ENCODE data around the gene CATSPERZ. TPM values are rescaled to one million over a fixed set of nuclear protein-coding genes. Genes with fewer than 3 reads are reported as not detected.

Gene CATSPERZ
- total RNA-seq, 1 donor from 2014 or later, result not detected

DNA sequence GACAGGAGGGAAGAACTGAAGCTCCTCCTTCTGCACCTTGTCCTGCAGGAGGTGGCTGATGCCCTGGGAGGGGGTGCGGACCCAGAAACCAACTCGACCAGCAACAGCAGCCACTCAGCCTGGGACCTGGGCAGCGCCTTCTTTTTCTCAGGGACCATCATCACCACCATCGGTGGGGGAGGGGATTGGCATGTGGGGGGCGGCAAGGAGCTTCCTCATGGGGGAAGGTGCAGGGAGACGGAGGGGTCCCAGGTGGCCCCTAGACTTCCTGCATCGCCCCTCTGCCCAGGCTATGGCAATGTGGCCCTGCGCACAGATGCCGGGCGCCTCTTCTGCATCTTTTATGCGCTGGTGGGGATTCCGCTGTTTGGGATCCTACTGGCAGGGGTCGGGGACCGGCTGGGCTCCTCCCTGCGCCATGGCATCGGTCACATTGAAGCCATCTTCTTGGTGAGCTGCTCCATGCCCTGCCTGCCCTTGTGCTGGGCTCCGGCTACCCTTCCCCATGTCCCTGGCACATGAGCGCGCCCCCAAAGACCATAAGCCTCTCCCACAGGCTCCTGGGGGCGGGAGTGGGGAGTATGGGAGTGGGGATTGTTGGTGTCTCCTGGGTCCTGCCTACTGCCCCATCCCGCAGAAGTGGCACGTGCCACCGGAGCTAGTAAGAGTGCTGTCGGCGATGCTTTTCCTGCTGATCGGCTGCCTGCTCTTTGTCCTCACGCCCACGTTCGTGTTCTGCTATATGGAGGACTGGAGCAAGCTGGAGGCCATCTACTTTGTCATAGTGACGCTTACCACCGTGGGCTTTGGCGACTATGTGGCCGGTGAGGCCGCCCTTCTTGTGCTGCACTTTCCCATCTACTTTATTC lies 3.1 kb upstream of the CATSPERZ start:
- peak; percentile 59 for DNase-seq
- Mint-ChIP-seq H3K27me3 (peaks cover 81% of the 10 kb centered on the region), H3K9me3 (no peaks in the 10 kb centered on the region), H3K27ac (no peak overlapping the region), H3K4me3 (no peak overlapping the region), H3K4me1 (peaks cover 17% of the 10 kb centered on the region), H3K36me3 (ENCODE audit: low read depth) (peaks cover 2% of the 10 kb centered on the region)
- intact Hi-C loops (cut with micrococcal nuclease), result no loop called here

GRCh38 chr11:64297699-64298358 lies 2.3 kb upstream of the CATSPERZ start:
- Mint-ChIP-seq H3K9me3 (no peaks in the 10 kb centered on the region), H3K4me1 (peaks cover 14% of the 10 kb centered on the region), H3K27ac (no peak overlapping the region), H3K27me3 (peaks cover 78% of the 10 kb centered on the region), H3K4me3 (no peak overlapping the region), H3K36me3 (ENCODE audit: low read depth) (peaks cover 2% of the 10 kb centered on the region)
- intact Hi-C loops (cut with micrococcal nuclease), result no loop called here
- DNase-seq, result peak; percentile 59

DNA sequence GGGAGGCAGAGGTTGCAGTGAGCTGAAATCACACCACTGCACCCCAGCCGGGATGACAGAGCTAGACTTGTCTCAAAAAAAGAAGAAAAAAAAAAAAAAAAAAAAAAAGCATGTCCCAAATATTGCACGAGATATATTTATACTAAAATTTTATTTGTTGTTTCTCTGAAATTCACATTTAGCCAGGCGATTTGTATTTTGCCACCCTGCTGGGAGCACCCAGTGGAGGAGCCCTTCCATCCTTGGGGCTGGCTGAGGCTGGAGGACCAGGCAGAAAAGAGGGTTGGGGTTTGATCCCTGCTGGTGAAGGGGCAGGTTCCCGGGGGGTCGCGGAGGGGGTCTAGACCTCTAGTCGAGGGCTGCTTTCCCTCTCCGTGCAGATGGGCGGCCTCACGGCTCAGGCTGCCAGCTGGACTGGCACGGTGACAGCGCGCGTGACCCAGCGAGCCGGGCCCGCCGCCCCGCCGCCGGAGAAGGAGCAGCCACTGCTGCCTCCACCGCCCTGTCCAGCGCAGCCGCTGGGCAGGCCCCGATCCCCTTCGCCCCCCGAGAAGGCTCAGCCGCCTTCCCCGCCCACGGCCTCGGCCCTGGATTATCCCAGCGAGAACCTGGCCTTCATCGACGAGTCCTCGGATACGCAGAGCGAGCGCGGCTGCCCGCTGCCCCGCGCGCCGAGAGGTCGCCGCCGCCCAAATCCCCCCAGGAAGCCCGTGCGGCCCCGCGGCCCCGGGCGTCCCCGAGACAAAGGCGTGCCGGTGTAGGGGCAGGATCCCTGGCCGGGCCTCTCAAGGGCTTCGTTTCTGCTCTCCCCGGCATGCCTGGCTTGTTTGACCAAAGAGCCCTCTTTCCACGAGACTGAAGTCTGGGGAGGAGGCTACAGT lies 952 bp upstream of the CATSPERZ start:
- peaks cover 21% of the 10 kb centered on the region for H3K4me1 Mint-ChIP-seq
- peaks cover 2% of the 10 kb centered on the region for H3K36me3 Mint-ChIP-seq (ENCODE audit: low read depth)
- H3K4me3 Mint-ChIP-seq, result peak overlapping the region; percentile 76
- H3K27ac Mint-ChIP-seq, result no peak overlapping the region
- DNase-seq, result peak; percentile 70
- no peaks in the 10 kb centered on the region for H3K9me3 Mint-ChIP-seq
- H3K27me3 Mint-ChIP-seq, result peaks cover 64% of the 10 kb centered on the region
- intact Hi-C loops (cut with micrococcal nuclease), result no loop called here

- intact Hi-C loops (cut with micrococcal nuclease), result loop anchor here (1.0 to 10.0 kb wide), 5 partner anchors 18 to 329 kb away; partner anchors contain the start of genes CCDC88B, COX8A, GPR137 and NUDT22
- H3K27me3 Mint-ChIP-seq, result peaks cover 24% of the 10 kb centered on the region
These were observed 3.2 kb downstream of the CATSPERZ start for GRCh38 chr11:64303109-64304031.

GRCh38 chr11:64304032-64304315 lies 3.8 kb downstream of the CATSPERZ start:
- H3K4me3 Mint-ChIP-seq, result peak overlapping the region; percentile 89
- H3K9me3 Mint-ChIP-seq, result no peaks in the 10 kb centered on the region
- peaks cover 26% of the 10 kb centered on the region for H3K4me1 Mint-ChIP-seq
- peak overlapping the region; percentile 99 for H3K27ac Mint-ChIP-seq
- H3K27me3 Mint-ChIP-seq, result peaks cover 19% of the 10 kb centered on the region
- intact Hi-C loops (cut with micrococcal nuclease), result loop anchor here (1.0 to 10.0 kb wide), 5 partner anchors 19 to 329 kb away; partner anchors contain the start of genes CCDC88B, COX8A, GPR137 and NUDT22
- peaks cover 15% of the 10 kb centered on the region for H3K36me3 Mint-ChIP-seq (ENCODE audit: low read depth)
- DNase-seq, result no peak

More at GRCh38 chr11:64303109-64304031, 3.2 kb downstream of the CATSPERZ start:
- Mint-ChIP-seq H3K27ac (peak overlapping the region; percentile 37), H3K4me3 (peak overlapping the region; percentile 89), H3K4me1 (peaks cover 26% of the 10 kb centered on the region), H3K9me3 (no peaks in the 10 kb centered on the region), H3K36me3 (ENCODE audit: low read depth) (peaks cover 15% of the 10 kb centered on the region)
- no peak for DNase-seq

- Mint-ChIP-seq H3K9me3 (no peaks in the 10 kb centered on the region), H3K36me3 (ENCODE audit: low read depth) (peaks cover 15% of the 10 kb centered on the region), H3K4me1 (peaks cover 26% of the 10 kb centered on the region), H3K27ac (peak overlapping the region; percentile 99), H3K27me3 (peaks cover 17% of the 10 kb centered on the region), H3K4me3 (peak overlapping the region; percentile 89)
- DNase-seq, result peak; percentile 98
- intact Hi-C loops (cut with micrococcal nuclease), result loop anchor here (1.0 to 10.0 kb wide), 11 partner anchors 13 to 473 kb away; partner anchors contain the start of genes CCDC88B, COX8A, FERMT3 and GPR137
These were observed 4.3 kb downstream of the CATSPERZ start for GRCh38 chr11:64304316-64305072.

GRCh38 chr11:64305075-64305690 lies 5.0 kb downstream of the CATSPERZ start, which contains the start of gene ESRRA:
ESRRA (plus strand) TSS chr11:64305524; CDS start chr11:64307180, 1,656 bp downstream.
- peak within 1 kb of the TSS; percentile 94 for H3K4me3 Mint-ChIP-seq
- intact Hi-C loops (cut with micrococcal nuclease), result loop anchor here (1.0 to 10.0 kb wide), 9 partner anchors 12 to 472 kb away; partner anchors contain the start of genes CCDC88B, COX8A, FERMT3 and NUDT22
- no peaks in the 10 kb centered on the region for H3K9me3 Mint-ChIP-seq
- H3K36me3 Mint-ChIP-seq (ENCODE audit: low read depth), result peaks cover 17% of the 10 kb centered on the region
- peak within 1 kb of the TSS; percentile 99 for H3K27ac Mint-ChIP-seq
- peaks cover 12% of the 10 kb centered on the region for H3K27me3 Mint-ChIP-seq
- DNase-seq, result peak; percentile 100
- H3K4me1 Mint-ChIP-seq, result peaks cover 26% of the 10 kb centered on the region

DNA sequence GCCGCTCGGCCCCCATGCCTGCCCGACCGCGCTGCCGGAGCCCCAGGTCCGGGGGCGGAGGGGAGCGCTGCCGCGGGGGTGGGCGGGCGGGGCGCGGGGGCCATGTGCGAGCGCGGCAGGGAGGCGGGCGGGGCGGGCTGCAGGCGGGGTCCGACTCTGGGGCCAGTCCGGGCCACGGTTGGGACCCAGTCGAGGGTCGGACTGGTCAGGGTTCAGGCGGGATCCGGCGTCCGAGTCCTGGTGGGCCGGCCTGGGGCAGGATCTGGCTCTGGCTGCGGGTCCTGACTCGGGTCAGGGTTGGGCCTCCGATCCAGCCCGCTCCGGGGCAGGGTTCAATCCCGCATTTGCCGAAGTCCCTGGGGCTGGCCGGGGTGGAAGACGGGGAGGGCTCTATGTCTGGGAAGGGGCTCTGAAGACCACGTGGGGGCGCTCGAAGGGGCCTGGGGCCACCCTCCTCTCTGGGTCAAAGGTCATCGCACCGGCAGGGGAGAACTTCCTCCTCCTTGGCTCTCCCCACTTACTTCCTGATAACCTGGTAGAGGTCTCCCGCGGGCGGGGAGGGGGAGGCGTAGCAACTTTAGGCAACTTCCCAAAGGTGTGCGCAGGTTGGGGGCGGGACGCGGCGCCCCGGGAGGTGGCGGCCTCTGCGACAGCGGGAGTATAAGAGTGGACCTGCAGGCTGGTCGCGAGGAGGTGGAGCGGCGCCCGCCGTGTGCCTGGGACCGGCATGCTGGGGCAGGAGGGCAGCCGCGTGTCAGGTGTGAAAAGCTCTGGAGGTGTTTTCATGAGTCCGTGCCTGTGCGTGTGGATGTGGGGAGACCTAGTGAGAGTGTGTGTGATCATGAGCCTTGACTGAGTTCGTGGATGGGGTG lies 5.8 kb downstream of the CATSPERZ start:
- peak overlapping the region; percentile 88 for H3K27ac Mint-ChIP-seq
- no peaks in the 10 kb centered on the region for H3K9me3 Mint-ChIP-seq
- DNase-seq, result peak; percentile 92

DNA sequence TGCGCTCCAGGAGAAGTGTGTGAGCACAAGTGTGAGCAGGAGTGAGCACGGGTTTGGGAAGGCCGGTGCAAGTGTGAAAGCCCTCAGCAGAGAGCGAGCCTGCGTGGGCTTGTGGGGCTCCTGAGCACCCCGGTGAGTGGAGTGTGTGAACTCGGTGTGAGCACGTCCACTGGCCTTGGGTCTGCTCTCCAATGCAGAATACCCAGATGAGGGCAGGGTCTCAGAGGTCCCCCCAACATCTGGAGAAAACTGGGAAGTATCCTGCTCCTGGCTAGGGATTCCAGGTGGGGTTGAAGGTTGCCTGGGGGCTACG lies 6.4 kb downstream of the CATSPERZ start:
- H3K27me3 Mint-ChIP-seq, result peaks cover 2% of the 10 kb centered on the region
- intact Hi-C loops (cut with micrococcal nuclease), result loop anchor here (5.0 to 10.0 kb wide), 3 partner anchors 119 to 471 kb away; partner anchors contain the start of genes COX8A, SF1 and STIP1
- H3K4me1 Mint-ChIP-seq, result peaks cover 23% of the 10 kb centered on the region
- no peak for DNase-seq
- H3K4me3 Mint-ChIP-seq, result peak overlapping the region; percentile 94
- peak overlapping the region; percentile 88 for H3K27ac Mint-ChIP-seq
- no peaks in the 10 kb centered on the region for H3K9me3 Mint-ChIP-seq
- H3K36me3 Mint-ChIP-seq (ENCODE audit: low read depth), result peaks cover 21% of the 10 kb centered on the region

More for the DNA sequence above, 5.8 kb downstream of the CATSPERZ start:
- H3K4me3 Mint-ChIP-seq, result peak overlapping the region; percentile 94
- peaks cover 5% of the 10 kb centered on the region for H3K27me3 Mint-ChIP-seq
- intact Hi-C loops (cut with micrococcal nuclease), result loop anchor here (1.0 to 10.0 kb wide), 9 partner anchors 11 to 471 kb away; partner anchors contain the start of genes CCDC88B, COX8A, FERMT3 and NUDT22
- H3K4me1 Mint-ChIP-seq, result peaks cover 22% of the 10 kb centered on the region
- H3K36me3 Mint-ChIP-seq (ENCODE audit: low read depth), result peaks cover 19% of the 10 kb centered on the region

- DNase-seq, result no peak
- Mint-ChIP-seq H3K4me3 (peak overlapping the region; percentile 94), H3K27ac (peak overlapping the region; percentile 88), H3K27me3 (no peaks in the 10 kb centered on the region), H3K4me1 (peaks cover 23% of the 10 kb centered on the region), H3K36me3 (ENCODE audit: low read depth) (peaks cover 21% of the 10 kb centered on the region), H3K9me3 (no peaks in the 10 kb centered on the region)
- intact Hi-C loops (cut with micrococcal nuclease), result loop anchor here (5.0 to 10.0 kb wide), 3 partner anchors 120 to 470 kb away; partner anchors contain the start of genes COX8A, SF1 and STIP1
These were observed 6.9 kb downstream of the CATSPERZ start for GRCh38 chr11:64306876-64307622.
